Neural progenitor cell (in vitro differentiated cells): Measurements from ENCODE around the gene DNAJC9. TPM values are rescaled to one million over a fixed set of nuclear protein-coding genes. Genes with fewer than 3 reads are reported as not detected.

Source experiments
- DNase-seq: peaks from one replicate; pipeline ENCODE4 v3.0.0-alpha.2; 2016; ENCODE audit warnings: low spot score
- H2AFZ ChIP-seq: fragments of 200-600 bp; sonication (generic); replicated peaks from 2 replicates; pipeline ENCODE4 v1.6.1; 2016; ENCODE audit warnings: antibody characterized with exemption
- H3F3A ChIP-seq: fragments of 200-600 bp; sonication (generic); 2 replicates; pipeline ENCODE4 v1.6.1; 2016; ENCODE audit warnings: antibody characterized with exemption, low read depth
- H3K27ac ChIP-seq: fragments of 200-600 bp; sonication (generic); 2 replicates; pipeline ENCODE4 v1.5.1; 2016; ENCODE audit warnings: mild to moderate bottlenecking
- H3K27me3 ChIP-seq: fragments of 200-600 bp; sonication (generic); 2 replicates; pipeline ENCODE4 v1.6.1; 2016; ENCODE audit warnings: mild to moderate bottlenecking, moderate library complexity
- H3K36me3 ChIP-seq: fragments of 200-600 bp; sonication (generic); 2 replicates; pipeline ENCODE4 v1.5.1; 2016
- H3K4me1 ChIP-seq: fragments of 200-600 bp; sonication (generic); 2 replicates; pipeline ENCODE4 v1.6.1; 2016; ENCODE audit warnings: mixed run types
- H3K4me2 ChIP-seq: fragments of 200-600 bp; sonication (generic); 2 replicates; pipeline ENCODE4 v1.6.1; 2016
- H3K4me3 ChIP-seq: fragments of 200-600 bp; sonication (generic); 2 replicates; pipeline ENCODE4 v1.5.1; 2016
- H3K79me2 ChIP-seq: fragments of 200-600 bp; sonication (generic); 2 replicates; pipeline ENCODE4 v1.6.1; 2016; ENCODE audit warnings: low read depth
- H3K9ac ChIP-seq: fragments of 200-600 bp; sonication (generic); 2 replicates; pipeline ENCODE4 v1.6.1; 2016
- H3K9me3 ChIP-seq: fragments of 200-600 bp; sonication (generic); 2 replicates; pipeline ENCODE4 v1.5.1; 2016; ENCODE audit warnings: low read depth
- H4K20me1 ChIP-seq: fragments of 200-600 bp; sonication (generic); 2 replicates; pipeline ENCODE4 v1.6.1; 2016; ENCODE audit warnings: low read depth
- H3K27ac Mint-ChIP-seq: 3 replicates; pipeline ENCODE4 v1.8.0; 2021; ENCODE audit warnings: mixed read lengths
- H3K27me3 Mint-ChIP-seq: 2 replicates; pipeline ENCODE4 v1.8.0; 2022; ENCODE audit warnings: low read depth, mild to moderate bottlenecking, inconsistent platforms, moderate library complexity, mixed read lengths; ENCODE audit not compliant: insufficient read depth
- H3K36me3 Mint-ChIP-seq: 3 replicates; pipeline ENCODE4 v1.8.0; 2021; ENCODE audit warnings: mixed read lengths
- H3K4me1 Mint-ChIP-seq: 3 replicates; pipeline ENCODE4 v1.8.0; 2021; ENCODE audit warnings: mixed read lengths
- H3K4me3 Mint-ChIP-seq: 3 replicates; pipeline ENCODE4 v1.8.0; 2021; ENCODE audit warnings: mild to moderate bottlenecking, moderate library complexity, mixed read lengths
- H3K9me3 Mint-ChIP-seq: 3 replicates; pipeline ENCODE4 v1.8.0; 2020; ENCODE audit warnings: mixed read lengths
- EZH2 ChIP-seq: fragments of 200-600 bp; sonication (generic); IDR thresholded peaks from 2 replicates; pipeline ENCODE4 v1.6.1; 2017; ENCODE audit warnings: antibody characterized with exemption, mild to moderate bottlenecking, moderate library complexity
- EZH2phosphoT487 ChIP-seq: fragments of 200-600 bp; sonication (generic); IDR thresholded peaks from 2 replicates; pipeline ENCODE4 v1.6.1; 2017; ENCODE audit warnings: antibody characterized with exemption
- total RNA-seq: library from RNA; depleted of rRNA; stranded (reverse); fragments of >200 nt; gene quantifications from 2 replicates; pipeline ENCODE4 v1.2.3, GENCODE V29; 2015; ENCODE audit warnings: low replicate concordance
- TF ChIP-seq, protein P1 (sequence below): fragments of 200-600 bp; sonication (generic); IDR thresholded peaks from 2 replicates; pipeline ENCODE4 v1.5.1; 2017; ENCODE audit warnings: antibody characterized with exemption, mild to moderate bottlenecking

DNAJC9 gene
- total RNA-seq, 1 donor from 2014 or later: 58.0 TPM

GRCh38 chr10:73263693-73264347, 16.8 kb upstream of the DNAJC9 start:
- Histone ChIP-seq H3K36me3 (no peaks in the 10 kb centered on the region), H3K79me2 (no peaks in the 10 kb centered on the region), H3K27ac (no peak overlapping the region), H3K4me3 (no peak overlapping the region), H3K9me3 (no peaks in the 10 kb centered on the region), H2AFZ (no peak overlapping the region), H3K4me1 (no peaks in the 10 kb centered on the region), H3F3A (no peaks in the 10 kb centered on the region), H3K4me2 (no peak overlapping the region), H3K9ac (no peak overlapping the region), H4K20me1 (no peaks in the 10 kb centered on the region), H3K27me3 (no peaks in the 10 kb centered on the region)
- Mint-ChIP-seq H3K4me3 (no peak overlapping the region), H3K36me3 (no peaks in the 10 kb centered on the region), H3K27me3 (no peaks in the 10 kb centered on the region), H3K27ac (no peak overlapping the region), H3K9me3 (peaks cover 2% of the 10 kb centered on the region), H3K4me1 (no peaks in the 10 kb centered on the region)
- TF ChIP-seq EZH2phosphoT487 (no peak), EZH2 (no peak)
- TF ChIP-seq, protein P1, sequence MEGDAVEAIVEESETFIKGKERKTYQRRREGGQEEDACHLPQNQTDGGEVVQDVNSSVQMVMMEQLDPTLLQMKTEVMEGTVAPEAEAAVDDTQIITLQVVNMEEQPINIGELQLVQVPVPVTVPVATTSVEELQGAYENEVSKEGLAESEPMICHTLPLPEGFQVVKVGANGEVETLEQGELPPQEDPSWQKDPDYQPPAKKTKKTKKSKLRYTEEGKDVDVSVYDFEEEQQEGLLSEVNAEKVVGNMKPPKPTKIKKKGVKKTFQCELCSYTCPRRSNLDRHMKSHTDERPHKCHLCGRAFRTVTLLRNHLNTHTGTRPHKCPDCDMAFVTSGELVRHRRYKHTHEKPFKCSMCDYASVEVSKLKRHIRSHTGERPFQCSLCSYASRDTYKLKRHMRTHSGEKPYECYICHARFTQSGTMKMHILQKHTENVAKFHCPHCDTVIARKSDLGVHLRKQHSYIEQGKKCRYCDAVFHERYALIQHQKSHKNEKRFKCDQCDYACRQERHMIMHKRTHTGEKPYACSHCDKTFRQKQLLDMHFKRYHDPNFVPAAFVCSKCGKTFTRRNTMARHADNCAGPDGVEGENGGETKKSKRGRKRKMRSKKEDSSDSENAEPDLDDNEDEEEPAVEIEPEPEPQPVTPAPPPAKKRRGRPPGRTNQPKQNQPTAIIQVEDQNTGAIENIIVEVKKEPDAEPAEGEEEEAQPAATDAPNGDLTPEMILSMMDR: peak; percentile 59
- DNase-seq: no peak

- Mint-ChIP-seq H3K4me3 (no peak overlapping the region), H3K4me1 (no peaks in the 10 kb centered on the region), H3K36me3 (peaks cover 2% of the 10 kb centered on the region), H3K27me3 (no peaks in the 10 kb centered on the region), H3K27ac (no peak overlapping the region), H3K9me3 (peaks cover 4% of the 10 kb centered on the region)
- no peaks in the 10 kb centered on the region for H3K79me2 ChIP-seq
- no peak overlapping the region for H2AFZ ChIP-seq
- H3F3A ChIP-seq: no peaks in the 10 kb centered on the region
- no peak overlapping the region for H3K27ac ChIP-seq
- H3K27me3 ChIP-seq: no peaks in the 10 kb centered on the region
- no peaks in the 10 kb centered on the region for H3K9me3 ChIP-seq
- DNase-seq: no peak
- no peaks in the 10 kb centered on the region for H3K36me3 ChIP-seq
- H3K4me1 ChIP-seq: no peaks in the 10 kb centered on the region
- TF ChIP-seq, protein P1: no peak
- no peak for TF ChIP-seq EZH2phosphoT487
- TF ChIP-seq EZH2: no peak
- H3K9ac ChIP-seq: no peak overlapping the region
- no peak overlapping the region for H3K4me2 ChIP-seq
- H3K4me3 ChIP-seq: no peak overlapping the region
- no peaks in the 10 kb centered on the region for H4K20me1 ChIP-seq
Observed at GRCh38 chr10:73262880-73263555, 16.0 kb upstream of the DNAJC9 start.

GRCh38 chr10:73262105-73262730, 15.2 kb upstream of the DNAJC9 start:
- H3K9me3 Mint-ChIP-seq: peaks cover 4% of the 10 kb centered on the region
- Histone ChIP-seq H3K4me3 (no peak overlapping the region), H3K4me2 (no peak overlapping the region), H3K27me3 (no peaks in the 10 kb centered on the region), H3K79me2 (no peaks in the 10 kb centered on the region), H3K27ac (no peak overlapping the region), H3F3A (no peaks in the 10 kb centered on the region), H3K4me1 (no peaks in the 10 kb centered on the region), H3K9me3 (no peaks in the 10 kb centered on the region), H2AFZ (no peak overlapping the region), H4K20me1 (no peaks in the 10 kb centered on the region), H3K9ac (no peak overlapping the region), H3K36me3 (no peaks in the 10 kb centered on the region)
- DNase-seq: no peak
- no peak overlapping the region for H3K4me3 Mint-ChIP-seq
- no peak for TF ChIP-seq EZH2phosphoT487
- TF ChIP-seq EZH2: no peak
- TF ChIP-seq, protein P1: no peak
- no peaks in the 10 kb centered on the region for H3K4me1 Mint-ChIP-seq
- H3K36me3 Mint-ChIP-seq: peaks cover 2% of the 10 kb centered on the region
- H3K27ac Mint-ChIP-seq: no peak overlapping the region
- H3K27me3 Mint-ChIP-seq: no peaks in the 10 kb centered on the region
